Transverse colon (tissue), 4 donors: Measurements from ENCODE around the gene COQ10B. TPM values are rescaled to one million over a fixed set of nuclear protein-coding genes. Genes with fewer than 3 reads are reported as not detected.
A peak's percentile ranks its signal among the peaks of the same experiment; 100 is the strongest.

Experiments
- DNase-seq: peaks from one replicate; pipeline ENCODE4 v3.0.0-alpha.2; 2019
- H3K27ac ChIP-seq, 4 donors: fragments of 200-600 bp; sonication (generic); 2 replicates each; pipeline ENCODE4 v1.5.1; 2016 to 2018; ENCODE audit warnings: inconsistent platforms in 4 of 4
- H3K27me3 ChIP-seq: fragments of 200-600 bp; sonication (generic); 2 replicates; pipeline ENCODE4 v1.5.1; 2017; ENCODE audit warnings: inconsistent platforms
- H3K36me3 ChIP-seq, 4 donors: fragments of 200-600 bp; sonication (generic); 2 replicates each; pipeline ENCODE4 v1.5.1; 2017 to 2019; ENCODE audit warnings: inconsistent platforms in 4 of 4
- H3K4me1 ChIP-seq, 4 donors: fragments of 200-600 bp; sonication (generic); 2 replicates each; pipeline ENCODE4 v1.5.1; 2017 to 2020; ENCODE audit warnings: inconsistent platforms in 4 of 4
- H3K4me3 ChIP-seq, 4 donors: fragments of 200-600 bp; sonication (generic); 1 replicate in 1 of 4; 2 replicates in 3 of 4; pipeline versions ENCODE4 v1.5.1 to v1.6.1; 2017 to 2019; ENCODE audit warnings: inconsistent platforms in 4 of 4
- H3K9me3 ChIP-seq, 2 donors: fragments of 200-600 bp; sonication (generic); 2 replicates each; pipeline ENCODE4 v1.5.1; 2017 to 2019; ENCODE audit warnings: inconsistent platforms in 2 of 2
- EP300 ChIP-seq: sonication (generic); formaldehyde crosslinking; IDR thresholded peaks from one replicate; pipeline ENCODE4 v1.6.1; 2017; ENCODE audit warnings: antibody characterized with exemption, low read depth
- POLR2A ChIP-seq: fragments of 450-650 bp; IDR thresholded peaks from one replicate; pipeline ENCODE4 v1.6.1; 2016; ENCODE audit warnings: antibody characterized with exemption, mild to moderate bottlenecking, moderate library complexity
- POLR2AphosphoS5 ChIP-seq, 3 donors: sonication (generic); formaldehyde crosslinking; IDR thresholded peaks; one replicate each; pipeline ENCODE4 v1.6.1; 2016; ENCODE audit warnings: antibody characterized with exemption in 3 of 3
- WGBS, 2 donors: methylation state at CpG; one replicate each; pipeline ENCODE4 v1.1.5; 2018; ENCODE audit warnings: low coverage in 1 of 2; 5-methylcytosine and 5-hydroxymethylcytosine counted together
- in situ Hi-C, 4 donors: fragments of 200-750 bp; cut with MboI; loops; one replicate each; pipeline versions ENCODE4 v1.15.0 to v1.15.1; 2017; ENCODE audit warnings: low sequenced_read_pairs in 3 of 4, low pct_ligation_motif_present in 1 of 4, low pct_unique_long_range_greater_than_20kb in 1 of 4
- intact Hi-C: fragments of 100-400 bp; cut with DNase I; formaldehyde crosslinking; loops from one replicate; pipeline ENCODE4 v1.15.1; 2023; ENCODE audit warnings: low total_unique reads
- total RNA-seq, 4 donors: library from RNA; depleted of rRNA; stranded (reverse); fragments of >200 nt; gene quantifications; one replicate each; pipeline ENCODE4 v1.1.0, GENCODE V29; 2016
- TF ChIP-seq, protein P1 (sequence below), 5 experiments: fragments of 200-600 bp in 3 of 5; fragments of 450-650 bp in 2 of 5; sonication (generic) in 3 of 5; IDR thresholded peaks; 1 replicate in 2 of 5; 2 replicates in 3 of 5; pipeline ENCODE4 v1.5.1; 2016 to 2017; ENCODE audit warnings: antibody characterized with exemption in 5 of 5, inconsistent platforms in 3 of 5, mild to moderate bottlenecking in 2 of 5, moderate library complexity in 1 of 5

The COQ10B gene
- total RNA-seq, 4 donors from 2014 or later = 10.1 to 80.8 (median 30.7) TPM

DNA sequence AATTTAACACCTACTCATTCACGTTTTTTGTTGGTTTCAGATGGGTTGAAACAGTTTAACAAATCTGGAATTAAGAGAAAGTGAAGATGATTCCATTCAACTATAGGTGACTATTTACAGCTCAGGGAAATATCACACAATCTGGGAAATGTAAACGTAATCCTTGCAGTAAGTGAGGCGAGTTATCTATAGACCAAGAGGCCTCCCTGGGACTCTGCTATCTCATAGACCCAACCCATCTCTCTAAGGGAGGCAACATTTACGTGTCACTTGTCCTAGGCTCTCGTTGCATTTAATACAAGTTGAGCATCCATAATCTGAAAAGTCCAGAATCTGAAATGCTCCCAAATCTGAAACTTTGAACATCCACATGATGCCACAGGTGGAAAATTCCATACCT lies 60.6 kb downstream of the COQ10B start:
- Histone ChIP-seq H3K27me3 (no peaks in the 10 kb centered on the region), H3K9me3 (no peaks in the 10 kb centered on the region), H3K36me3 (no peaks in the 10 kb centered on the region), H3K4me1 (peaks cover 9 to 27% (median 21%) of the 10 kb centered on the region in 4 donors), H3K4me3 (no peak overlapping the region), H3K27ac (no peak overlapping the region)
- TF ChIP-seq, protein P1, sequence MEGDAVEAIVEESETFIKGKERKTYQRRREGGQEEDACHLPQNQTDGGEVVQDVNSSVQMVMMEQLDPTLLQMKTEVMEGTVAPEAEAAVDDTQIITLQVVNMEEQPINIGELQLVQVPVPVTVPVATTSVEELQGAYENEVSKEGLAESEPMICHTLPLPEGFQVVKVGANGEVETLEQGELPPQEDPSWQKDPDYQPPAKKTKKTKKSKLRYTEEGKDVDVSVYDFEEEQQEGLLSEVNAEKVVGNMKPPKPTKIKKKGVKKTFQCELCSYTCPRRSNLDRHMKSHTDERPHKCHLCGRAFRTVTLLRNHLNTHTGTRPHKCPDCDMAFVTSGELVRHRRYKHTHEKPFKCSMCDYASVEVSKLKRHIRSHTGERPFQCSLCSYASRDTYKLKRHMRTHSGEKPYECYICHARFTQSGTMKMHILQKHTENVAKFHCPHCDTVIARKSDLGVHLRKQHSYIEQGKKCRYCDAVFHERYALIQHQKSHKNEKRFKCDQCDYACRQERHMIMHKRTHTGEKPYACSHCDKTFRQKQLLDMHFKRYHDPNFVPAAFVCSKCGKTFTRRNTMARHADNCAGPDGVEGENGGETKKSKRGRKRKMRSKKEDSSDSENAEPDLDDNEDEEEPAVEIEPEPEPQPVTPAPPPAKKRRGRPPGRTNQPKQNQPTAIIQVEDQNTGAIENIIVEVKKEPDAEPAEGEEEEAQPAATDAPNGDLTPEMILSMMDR (IDR thresholded peaks at IDR 0.05) = no peak
- no peak for TF ChIP-seq POLR2AphosphoS5 (IDR thresholded peaks at IDR 0.05)
- TF ChIP-seq POLR2A = no peak
- TF ChIP-seq EP300 = no peak
- intact Hi-C loops (no loop called here), in situ Hi-C loops (no loop called here)
- 88 to 92% methylated on average over 5 of the region's 5 CpGs for WGBS, 2 donors
- no peak for DNase-seq

DNA sequence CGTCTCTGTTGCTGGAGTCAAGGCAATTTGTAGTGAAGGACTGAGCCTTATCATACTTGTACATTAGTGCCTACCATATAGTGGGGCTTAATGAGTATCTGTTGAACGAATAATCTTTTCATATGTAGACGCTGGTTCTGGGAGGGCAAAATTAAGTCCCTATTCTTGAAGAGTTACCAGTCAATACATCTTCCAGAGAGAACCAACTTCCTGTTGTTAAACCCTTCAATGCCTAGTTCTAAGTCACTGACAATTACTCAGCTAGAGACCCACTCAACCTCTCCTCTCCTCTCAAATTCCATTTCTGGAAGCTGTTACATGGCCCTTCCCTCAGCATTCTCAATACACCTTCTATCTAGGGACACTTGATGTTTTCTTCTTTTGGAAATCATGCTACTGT lies 61.4 kb downstream of the COQ10B start:
- 72 to 79% methylated on average over 3 of the region's 3 CpGs for WGBS, 2 donors
- Histone ChIP-seq H3K36me3 (no peaks in the 10 kb centered on the region), H3K27ac (peak overlapping the region; percentile 93 to 95 (median 94)), H3K4me1 (peaks cover 9 to 27% (median 21%) of the 10 kb centered on the region in 4 donors), H3K9me3 (no peaks in the 10 kb centered on the region), H3K27me3 (no peaks in the 10 kb centered on the region), H3K4me3 (peak overlapping the region in 3 of 4 donors; percentile 76 to 91 (median 84))
- in situ Hi-C loops = no loop called here
- no peak for DNase-seq
- TF ChIP-seq POLR2AphosphoS5 (IDR thresholded peaks at IDR 0.05) (no peak), POLR2A (no peak), EP300 (no peak)
- TF ChIP-seq, protein P1 (IDR thresholded peaks at IDR 0.05) = no peak
- intact Hi-C loops = no loop called here

DNA sequence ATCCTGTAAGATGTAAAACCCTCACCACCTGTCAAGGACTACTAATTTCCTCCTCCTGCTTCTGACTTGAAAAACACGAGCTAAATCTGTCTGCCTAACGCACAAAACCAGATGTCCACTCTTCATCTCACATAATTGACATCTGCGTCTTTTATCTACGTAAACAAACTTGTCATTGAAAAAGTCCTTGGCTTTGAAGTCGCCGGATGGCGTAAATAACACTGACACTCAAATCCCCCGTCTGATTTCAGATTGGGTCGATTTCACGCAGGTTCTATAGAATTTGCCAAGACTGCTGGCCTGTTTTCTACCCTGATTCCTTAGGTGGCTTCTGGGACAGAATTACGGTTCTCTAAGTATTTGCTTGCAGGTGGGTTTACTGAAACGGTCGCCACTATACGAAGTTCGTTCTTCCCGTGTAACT lies 62.0 kb downstream of the COQ10B start:
- peaks cover 9 to 27% (median 21%) of the 10 kb centered on the region in 4 donors for H3K4me1 ChIP-seq
- H3K36me3 ChIP-seq = no peaks in the 10 kb centered on the region
- DNase-seq = no peak
- in situ Hi-C loops (no loop called here), intact Hi-C loops (no loop called here)
- no peak for TF ChIP-seq POLR2A
- H3K9me3 ChIP-seq = no peaks in the 10 kb centered on the region
- H3K27ac ChIP-seq = peak overlapping the region; percentile 93 to 95 (median 94)
- no peaks in the 10 kb centered on the region for H3K27me3 ChIP-seq
- H3K4me3 ChIP-seq = peak overlapping the region; percentile 35 to 91 (median 80)
- 0% methylated on average over 3 to 16 of the region's 16 CpGs for WGBS, 2 donors

DNA sequence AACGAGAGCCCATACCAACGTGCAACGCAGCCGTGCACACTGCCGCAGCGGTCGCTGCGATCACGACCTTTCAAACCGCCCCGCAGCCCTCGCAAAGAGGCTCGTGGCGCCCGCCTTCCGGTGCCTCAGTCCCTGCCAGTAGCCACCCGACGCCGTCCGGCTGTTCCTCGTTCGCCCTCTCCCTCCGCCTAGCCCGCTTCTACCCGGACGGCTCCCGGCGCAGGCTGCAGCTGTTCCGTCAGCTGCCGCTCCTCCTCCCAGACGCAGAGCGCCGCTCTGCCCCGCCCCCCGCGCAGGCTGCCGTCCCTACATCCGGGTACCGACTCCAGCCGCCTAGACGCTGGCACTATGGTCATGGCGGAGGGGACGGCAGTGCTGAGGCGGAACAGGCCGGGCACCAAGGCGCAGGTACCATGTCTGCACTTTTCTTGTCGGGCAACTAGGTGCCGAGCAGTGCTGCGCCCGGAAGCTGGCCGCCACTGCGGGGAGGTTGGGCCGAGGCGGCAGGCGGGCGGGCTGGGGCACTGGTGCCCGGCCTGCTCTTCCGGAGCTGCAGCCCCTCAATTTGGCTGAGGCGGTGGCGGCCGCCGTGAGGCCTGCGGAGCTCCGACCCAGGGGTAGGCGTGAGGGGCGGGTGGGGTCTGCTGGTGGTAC lies 62.5 kb downstream of the COQ10B start, which contains the start of gene MOB4:
MOB4 (plus strand) TSS at position 328 of the 654 bp plus-strand sequence; CDS start at position 349, 21 bp downstream.
- TF ChIP-seq POLR2AphosphoS5 (IDR thresholded peaks at IDR 0.05) = peak; percentile 97 to 99 (median 97)
- peak; percentile 93 for TF ChIP-seq POLR2A
- TF ChIP-seq EP300 = no peak
- TF ChIP-seq, protein P1 (IDR thresholded peaks at IDR 0.05) = peak in 1 of 5 experiments; percentile 19
- Histone ChIP-seq H3K27ac (peak within 1 kb of the TSS; percentile 93 to 95 (median 94)), H3K36me3 (no peaks in the 10 kb centered on the region), H3K4me3 (peak within 1 kb of the TSS; percentile 73 to 91 (median 80)), H3K27me3 (no peaks in the 10 kb centered on the region), H3K9me3 (no peaks in the 10 kb centered on the region), H3K4me1 (peaks cover 9 to 27% (median 21%) of the 10 kb centered on the region in 4 donors)
- peak; percentile 96 for DNase-seq
- WGBS, 2 donors = 0% methylated on average over 5 to 32 of the region's 66 CpGs
- intact Hi-C loops = no loop called here
- in situ Hi-C loops = no loop called here
